ENCODE data around the gene TMEM43.

DNA sequence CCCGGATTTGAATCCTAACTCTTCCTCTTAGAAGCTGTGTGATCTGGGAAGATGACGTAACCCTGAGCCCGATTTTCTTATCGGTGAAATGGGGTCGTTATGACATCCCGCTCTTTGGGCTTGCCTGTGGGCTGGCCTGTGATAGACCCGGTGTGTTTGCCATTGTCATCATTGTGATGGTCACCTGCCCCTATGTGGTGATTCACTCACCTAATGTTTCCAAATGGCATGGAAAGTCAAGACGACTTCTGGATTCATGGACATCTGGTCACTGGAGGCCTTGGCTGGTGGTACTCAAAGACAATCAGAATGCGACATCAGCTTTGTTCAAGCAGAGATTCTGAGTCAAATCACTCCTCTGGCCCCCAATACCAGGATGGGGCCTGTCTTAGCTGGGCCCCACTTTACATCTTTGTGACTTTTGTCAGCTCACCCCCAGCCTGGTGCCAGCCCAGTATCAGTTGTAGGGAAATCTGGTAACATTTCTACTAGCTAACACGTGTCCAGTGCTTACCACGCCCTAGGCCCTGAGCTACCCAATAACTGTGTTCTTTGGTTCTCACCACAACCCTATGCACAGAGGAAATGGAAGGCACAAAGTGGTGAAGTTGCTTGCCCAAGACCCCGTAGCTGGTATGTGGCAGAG lies 2.8 kb downstream of the TMEM43 start:
- TF ChIP-seq POLR2AphosphoS5 (IDR thresholded peaks at IDR 0.05; ENCODE audit: low read depth, low read length) (no peak), POLR2A (IDR thresholded peaks at IDR 0.05; ENCODE audit: low read depth, low read length) (no peak), TAF1 (IDR thresholded peaks at IDR 0.05; ENCODE audit: borderline replicate concordance, low read depth, low read length) (no peak)

Data from GM12892 (cell line).